AG04450 (cell line): ENCODE results near the gene RIMBP2. TPM values are rescaled to one million over a fixed set of nuclear protein-coding genes. Genes with fewer than 3 reads are reported as not detected.

ENCODE experiments used
- CTCF ChIA-PET: fragments of 300-600, 350-600 bp; formaldehyde crosslinking; extraction: SDS; loops from one replicate; lab custom pipeline; 2022; ENCODE audit warnings: antibody characterized with exemption, inconsistent platforms; lab: Charles Lee
- POLR2A ChIA-PET: fragments of 350-600 bp; formaldehyde crosslinking; extraction: SDS; loops from one replicate; lab custom pipeline; 2021; ENCODE audit warnings: antibody characterized with exemption, inconsistent platforms; lab: Yijun Ruan, JAX
- DNase-seq: peaks from one replicate; pipeline ENCODE4 v3.0.0-alpha.2; 2011; ENCODE audit warnings: low read depth, low spot score
- H3K27ac ChIP-seq: one replicate; pipeline ENCODE4 v1.5.1; 2012; ENCODE audit warnings: low read depth, low read length, control low read depth
- H3K27me3 ChIP-seq: one replicate; pipeline ENCODE4 v1.6.0; 2012; ENCODE audit warnings: low read length; ENCODE audit not compliant: control insufficient read depth, insufficient read depth
- H3K4me3 ChIP-seq: 2 replicates; pipeline ENCODE4 v1.5.1; 2011; ENCODE audit warnings: mild to moderate bottlenecking, low read depth, low read length, control low read depth
- H3K9me3 ChIP-seq: 2 replicates; pipeline ENCODE4 v1.5.1; 2012; ENCODE audit warnings: low read length; ENCODE audit not compliant: control insufficient read depth, insufficient read depth
- polyA plus RNA-seq: library from polyadenylated mRNA; depleted of rRNA; stranded (reverse); fragments of >200 nt; gene quantifications from 2 replicates; pipeline ENCODE4 v1.2.3, GENCODE V29; 2011
- TF ChIP-seq, protein P1 (sequence below): IDR thresholded peaks from 2 replicates; pipeline ENCODE4 v1.5.1; 2011; ENCODE audit warnings: low read depth, low read length, control low read depth, inconsistent platforms

Gene RIMBP2
- polyA plus RNA-seq, 1 experiment: not detected

DNA sequence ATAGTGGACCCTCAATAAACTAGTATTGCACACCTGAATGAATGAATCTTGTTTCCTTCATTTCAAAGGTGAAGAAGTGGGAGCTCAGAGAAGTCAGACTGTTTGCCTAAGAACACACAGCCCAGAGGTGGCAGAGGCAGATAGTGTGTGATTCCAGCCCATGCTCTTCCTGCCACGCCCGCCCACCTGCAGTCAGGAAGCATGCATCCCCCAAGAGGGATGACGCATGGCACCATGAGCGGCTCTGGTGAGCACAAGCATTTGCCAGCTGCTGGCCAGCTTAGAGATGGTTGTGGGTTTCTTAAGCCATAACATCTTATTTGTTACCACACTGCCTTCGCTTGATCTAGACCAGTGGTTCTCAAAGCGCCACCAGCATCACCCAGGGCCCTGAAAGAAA lies 133.8 kb downstream of the RIMBP2 start:
- ChIA-PET POLR2A (no interaction called here), CTCF (no interaction called here)
- no peaks in the 10 kb centered on the region for H3K27me3 ChIP-seq
- no peak overlapping the region for H3K27ac ChIP-seq
- H3K9me3 ChIP-seq: peaks cover 56% of the 10 kb centered on the region
- TF ChIP-seq, protein P1, sequence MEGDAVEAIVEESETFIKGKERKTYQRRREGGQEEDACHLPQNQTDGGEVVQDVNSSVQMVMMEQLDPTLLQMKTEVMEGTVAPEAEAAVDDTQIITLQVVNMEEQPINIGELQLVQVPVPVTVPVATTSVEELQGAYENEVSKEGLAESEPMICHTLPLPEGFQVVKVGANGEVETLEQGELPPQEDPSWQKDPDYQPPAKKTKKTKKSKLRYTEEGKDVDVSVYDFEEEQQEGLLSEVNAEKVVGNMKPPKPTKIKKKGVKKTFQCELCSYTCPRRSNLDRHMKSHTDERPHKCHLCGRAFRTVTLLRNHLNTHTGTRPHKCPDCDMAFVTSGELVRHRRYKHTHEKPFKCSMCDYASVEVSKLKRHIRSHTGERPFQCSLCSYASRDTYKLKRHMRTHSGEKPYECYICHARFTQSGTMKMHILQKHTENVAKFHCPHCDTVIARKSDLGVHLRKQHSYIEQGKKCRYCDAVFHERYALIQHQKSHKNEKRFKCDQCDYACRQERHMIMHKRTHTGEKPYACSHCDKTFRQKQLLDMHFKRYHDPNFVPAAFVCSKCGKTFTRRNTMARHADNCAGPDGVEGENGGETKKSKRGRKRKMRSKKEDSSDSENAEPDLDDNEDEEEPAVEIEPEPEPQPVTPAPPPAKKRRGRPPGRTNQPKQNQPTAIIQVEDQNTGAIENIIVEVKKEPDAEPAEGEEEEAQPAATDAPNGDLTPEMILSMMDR: no peak
- DNase-seq: no peak
- H3K4me3 ChIP-seq: no peak overlapping the region

DNA sequence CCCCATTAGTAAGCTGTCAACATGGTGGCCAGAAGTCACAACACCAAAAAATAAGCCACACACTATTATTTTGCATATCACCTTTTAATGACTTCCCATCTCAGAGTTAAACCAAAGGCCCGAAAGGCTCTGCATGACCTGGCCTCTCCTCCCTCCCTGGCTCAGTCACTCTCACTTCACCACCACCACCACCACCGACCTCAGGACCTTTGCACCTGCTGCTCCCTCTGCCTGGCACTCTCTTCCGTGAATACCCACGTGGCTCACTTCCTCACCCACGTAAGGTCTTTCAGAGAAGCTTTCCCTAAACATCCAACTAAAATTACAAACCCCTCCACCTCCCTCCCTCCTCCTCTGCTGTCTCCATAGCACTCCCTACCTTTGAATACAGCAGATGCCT lies 134.3 kb downstream of the RIMBP2 start:
- ChIA-PET CTCF (no interaction called here), POLR2A (no interaction called here)
- peaks cover 57% of the 10 kb centered on the region for H3K9me3 ChIP-seq
- no peak for DNase-seq
- no peaks in the 10 kb centered on the region for H3K27me3 ChIP-seq
- no peak overlapping the region for H3K27ac ChIP-seq
- TF ChIP-seq, protein P1: no peak
- H3K4me3 ChIP-seq: no peak overlapping the region

DNA sequence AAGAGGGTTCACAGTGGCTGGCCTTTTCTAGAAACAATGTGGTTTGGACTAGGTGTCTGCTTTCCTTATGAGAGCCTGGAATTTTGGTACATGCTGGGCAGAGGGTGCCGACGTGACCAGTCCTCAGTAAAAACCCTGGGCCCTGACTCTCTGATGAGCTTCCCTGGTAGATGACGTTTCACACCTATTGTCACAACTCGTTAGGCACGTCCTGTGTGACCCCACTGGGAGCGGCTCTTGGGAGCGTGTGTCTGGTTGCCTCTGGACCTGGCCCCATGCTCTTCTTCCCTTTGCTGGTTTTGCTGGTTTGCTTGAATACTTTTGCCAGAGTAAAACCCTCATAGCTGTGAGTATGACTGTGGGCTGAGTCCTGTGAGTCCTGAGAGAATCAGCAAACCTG lies 136.9 kb downstream of the RIMBP2 start:
- H3K27ac ChIP-seq: no peak overlapping the region
- DNase-seq: no peak
- ChIA-PET POLR2A (no interaction called here), CTCF (no interaction called here)
- peaks cover 67% of the 10 kb centered on the region for H3K9me3 ChIP-seq
- no peaks in the 10 kb centered on the region for H3K27me3 ChIP-seq
- TF ChIP-seq, protein P1: no peak
- H3K4me3 ChIP-seq: no peak overlapping the region

DNA sequence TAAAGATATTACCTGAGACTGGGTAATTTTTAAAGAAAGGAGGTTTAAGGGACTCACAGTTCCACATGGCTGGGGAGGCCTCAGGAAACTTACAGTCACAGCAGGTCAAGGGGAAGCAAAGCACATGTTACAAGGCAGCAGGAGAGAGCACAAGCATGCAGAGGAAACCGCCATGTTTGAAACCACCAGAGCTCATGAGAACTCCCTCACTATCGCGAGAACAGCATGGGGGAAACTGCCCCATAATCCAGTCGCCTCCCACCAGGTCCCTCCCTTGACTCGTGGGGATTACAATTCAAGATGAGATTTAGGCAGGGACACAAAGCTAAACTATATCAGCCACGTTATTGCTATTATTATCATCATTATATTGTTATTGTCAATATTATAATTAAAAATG lies 138.7 kb downstream of the RIMBP2 start:
- TF ChIP-seq, protein P1: no peak
- CTCF ChIA-PET: no interaction called here
- POLR2A ChIA-PET: no interaction called here

DNA sequence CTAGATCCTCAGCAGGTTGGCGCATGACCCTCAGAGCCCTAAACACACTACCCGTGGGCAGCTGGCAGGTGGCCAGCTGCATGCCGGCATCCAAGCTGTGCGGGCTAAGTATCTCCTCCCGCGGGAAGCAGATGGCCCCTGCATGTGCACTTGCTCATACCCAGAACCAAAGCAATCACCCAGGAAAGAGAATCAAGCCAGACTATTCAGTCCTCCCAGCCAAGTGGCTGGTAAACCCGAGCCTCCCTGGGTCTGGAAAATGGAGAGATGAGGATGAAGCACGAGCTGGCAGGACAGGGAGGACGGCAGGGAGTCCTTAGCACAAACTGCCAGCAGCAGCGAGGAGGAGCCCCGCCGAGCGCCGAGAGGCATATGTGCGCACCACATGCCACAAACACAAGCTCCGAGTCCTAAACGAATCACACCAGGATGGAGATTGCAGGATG lies 139.7 kb downstream of the RIMBP2 start:
- Histone ChIP-seq H3K27me3 (no peaks in the 10 kb centered on the region), H3K9me3 (peaks cover 73% of the 10 kb centered on the region), H3K27ac (no peak overlapping the region), H3K4me3 (no peak overlapping the region)
- TF ChIP-seq, protein P1: no peak
- no peak for DNase-seq
- ChIA-PET CTCF (no interaction called here), POLR2A (no interaction called here)

More for the DNA sequence above, 138.7 kb downstream of the RIMBP2 start:
- H3K27me3 ChIP-seq: no peaks in the 10 kb centered on the region
- H3K4me3 ChIP-seq: no peak overlapping the region
- no peak for DNase-seq
- H3K27ac ChIP-seq: no peak overlapping the region
- peaks cover 72% of the 10 kb centered on the region for H3K9me3 ChIP-seq
